Activated CD8-positive, alpha-beta memory T cell treated with anti-CD3 and anti-CD28 coated beads for 24 hours (primary cell): ENCODE data around the gene PLEKHA1.

ENCODE experiments used
- DNase-seq: peaks from one replicate; pipeline ENCODE4 v3.0.0-alpha.2; 2020

PLEKHA1 gene

GRCh38 chr10:122426829-122427228 is 52.3 kb downstream of the PLEKHA1 start:
- DNase-seq = no peak

GRCh38 chr10:122427280-122427679 is 52.8 kb downstream of the PLEKHA1 start:
- no peak for DNase-seq

DNA sequence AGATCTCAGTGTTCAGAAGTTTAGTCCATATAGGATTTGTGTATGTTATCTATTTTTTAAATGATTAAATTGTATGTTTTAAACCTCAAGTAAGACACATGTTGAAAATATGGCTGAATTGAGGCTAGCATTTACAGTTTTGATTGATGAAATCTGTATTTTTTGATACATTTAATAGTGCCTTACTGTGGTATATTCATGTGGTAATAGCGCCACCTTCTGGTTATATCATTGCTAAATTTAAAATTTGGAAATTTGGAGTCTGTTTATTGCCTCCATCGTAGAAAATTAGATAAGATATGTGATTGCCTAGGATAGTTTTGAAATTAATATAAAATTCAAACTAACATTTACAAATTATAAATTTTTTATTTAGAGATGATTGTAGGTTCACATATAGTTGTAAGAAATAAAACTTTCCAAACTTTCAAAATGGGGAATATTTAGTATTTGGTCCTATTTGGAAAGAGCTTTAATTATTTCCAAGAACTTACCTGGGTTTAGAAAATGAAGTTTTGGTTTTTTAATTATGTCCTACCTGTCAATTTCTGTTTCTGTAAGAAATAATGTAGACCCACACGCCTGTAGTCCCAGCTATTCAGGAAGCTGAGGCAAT is 60.8 kb downstream of the PLEKHA1 start:
- no peak for DNase-seq

GRCh38 chr10:122441961-122442360 is 67.5 kb downstream of the PLEKHA1 start:
- no peak for DNase-seq

DNA sequence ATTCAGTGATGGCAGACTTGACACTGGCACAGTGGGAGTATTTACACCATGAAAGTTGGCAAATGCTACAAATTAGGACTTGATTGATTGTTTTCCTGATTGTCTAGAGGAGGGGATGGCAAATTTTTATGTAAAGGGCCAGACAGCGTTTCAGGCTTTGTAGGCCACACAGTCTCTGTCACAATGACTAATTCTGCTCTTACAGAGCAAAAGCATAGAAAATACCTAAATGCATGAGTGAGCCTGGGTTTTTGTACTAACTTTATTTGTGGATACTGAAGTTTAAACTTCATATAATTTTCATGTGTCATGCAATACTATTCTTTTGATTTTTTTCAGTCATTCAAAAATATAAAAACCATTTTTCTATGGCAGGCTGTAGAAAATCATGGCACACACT is 71.0 kb downstream of the PLEKHA1 start:
- DNase-seq = no peak

GRCh38 chr10:122445904-122446303 is 71.4 kb downstream of the PLEKHA1 start:
- no peak for DNase-seq

GRCh38 chr10:122446668-122447423 is 72.3 kb downstream of the PLEKHA1 start:
- DNase-seq = no peak

GRCh38 chr10:122448600-122448999 is 74.1 kb downstream of the PLEKHA1 start:
- no peak for DNase-seq

DNA sequence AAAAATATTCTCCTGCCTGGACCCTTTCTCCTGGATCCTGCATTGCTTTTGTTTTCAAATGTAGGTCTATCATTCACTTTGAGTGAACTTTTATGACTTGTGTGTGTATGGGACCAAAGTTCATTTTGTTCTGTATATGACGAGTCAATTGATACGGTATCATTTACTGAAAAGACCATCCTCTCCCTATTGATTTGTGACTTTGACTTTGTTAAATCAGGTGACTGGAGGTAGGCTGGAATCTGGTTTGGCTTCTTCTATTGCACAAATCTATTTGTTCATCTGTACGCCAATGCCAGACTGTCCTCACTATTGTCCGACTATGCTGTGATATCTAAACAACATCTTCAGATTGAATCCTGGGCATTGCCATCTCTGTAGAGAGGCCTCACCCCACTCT is 74.6 kb downstream of the PLEKHA1 start:
- DNase-seq = no peak

DNA sequence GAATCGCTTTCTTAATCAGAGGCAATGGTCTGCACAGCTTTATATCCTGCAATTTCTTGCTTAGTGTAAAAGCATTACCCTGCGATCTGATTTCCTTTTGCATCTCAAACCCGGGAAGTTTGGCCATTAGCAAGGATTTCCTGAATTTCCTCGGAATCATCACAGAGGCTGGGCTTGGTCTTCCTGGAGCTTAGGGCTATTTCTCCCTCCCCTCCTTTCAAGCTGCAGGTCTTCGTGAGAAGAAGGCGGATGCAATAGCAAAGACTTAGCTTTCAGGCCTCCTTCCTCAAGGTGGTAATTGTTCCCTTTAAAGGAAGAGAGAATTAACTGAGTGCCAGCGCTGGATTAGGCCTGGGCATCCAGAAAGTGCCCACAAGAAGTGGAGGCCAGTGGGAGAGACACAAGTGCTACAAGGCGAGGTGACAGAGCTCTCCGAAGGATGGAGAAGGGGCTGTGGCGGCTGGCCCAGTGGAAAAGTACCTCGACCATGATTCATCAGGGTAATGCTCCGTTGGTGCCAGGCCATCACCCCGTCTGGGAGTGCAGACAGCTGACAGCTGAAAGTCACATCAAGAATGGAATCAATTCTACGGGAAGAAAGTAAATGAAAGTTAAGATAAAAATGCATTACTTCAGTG is 76.0 kb downstream of the PLEKHA1 start:
- no peak for DNase-seq

GRCh38 chr10:122454071-122454470 is 79.6 kb downstream of the PLEKHA1 start:
- DNase-seq = no peak

- DNase-seq = no peak
Measured at GRCh38 chr10:122454603-122455080, 80.1 kb downstream of the PLEKHA1 start, which contains the start of gene ARMS2. Gene ARMS2, plus strand, starts transcription at chr10:122454653. Its CDS starts 75 bp downstream, at chr10:122454728.

DNA sequence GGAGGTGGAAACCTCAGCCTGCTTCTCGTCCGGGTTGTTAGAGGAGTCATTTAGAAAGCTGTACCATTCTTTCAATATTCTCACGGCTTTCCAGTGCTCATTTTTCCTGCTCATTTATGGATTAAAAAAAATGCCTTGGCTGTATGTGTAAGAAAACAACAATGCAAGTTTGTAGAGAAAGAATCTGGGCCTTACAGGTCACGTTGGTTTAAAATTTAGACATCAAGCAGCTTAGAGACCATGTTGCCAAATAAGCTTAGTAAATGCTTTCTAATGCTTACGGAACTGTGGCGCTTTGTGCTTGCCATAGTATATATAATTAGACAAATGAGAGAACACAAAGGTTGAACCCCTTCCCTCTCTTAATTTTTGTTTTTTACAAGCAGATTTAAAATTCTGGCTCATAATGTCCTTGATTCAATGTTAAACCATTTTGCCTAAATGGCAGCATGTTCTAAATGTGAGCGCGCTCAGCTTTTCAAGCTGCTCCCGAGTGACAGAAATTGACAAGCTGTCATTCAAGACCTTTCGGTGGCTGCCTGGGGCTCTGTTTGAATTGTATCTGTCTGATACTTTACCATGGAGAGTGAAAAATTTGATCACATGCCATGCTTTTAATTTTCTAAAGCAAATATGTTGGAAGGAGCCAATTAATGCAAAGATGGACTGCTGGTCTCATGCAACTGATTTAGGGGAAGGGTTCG is 81.0 kb downstream of the PLEKHA1 start:
- DNase-seq = no peak

GRCh38 chr10:122457934-122458333 is 83.4 kb downstream of the PLEKHA1 start:
- no peak for DNase-seq

GRCh38 chr10:122458693-122459092 is 84.2 kb downstream of the PLEKHA1 start:
- DNase-seq = no peak

GRCh38 chr10:122459561-122460273 is 85.2 kb downstream of the PLEKHA1 start:
- no peak for DNase-seq

DNA sequence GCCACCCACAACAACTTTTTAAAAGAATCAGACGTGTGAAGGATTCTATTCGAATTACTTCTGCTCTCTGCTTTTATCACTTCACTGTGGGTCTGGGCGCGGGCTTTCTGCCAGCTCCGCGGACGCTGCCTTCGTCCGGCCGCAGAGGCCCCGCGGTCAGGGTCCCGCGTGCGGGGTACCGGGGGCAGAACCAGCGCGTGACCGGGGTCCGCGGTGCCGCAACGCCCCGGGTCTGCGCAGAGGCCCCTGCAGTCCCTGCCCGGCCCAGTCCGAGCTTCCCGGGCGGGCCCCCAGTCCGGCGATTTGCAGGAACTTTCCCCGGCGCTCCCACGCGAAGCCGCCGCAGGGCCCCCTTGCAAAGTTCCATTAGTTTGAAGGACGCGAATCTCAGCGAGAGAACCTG is 86.4 kb downstream of the PLEKHA1 start:
- no peak for DNase-seq

- no peak for DNase-seq
Measured at GRCh38 chr10:122461367-122461728, 86.8 kb downstream of the PLEKHA1 start, which contains the start of gene HTRA1. Gene HTRA1, plus strand, starts transcription at chr10:122461553. Its CDS starts 100 bp downstream, at chr10:122461653.

GRCh38 chr10:122461729-122462532 is 87.4 kb downstream of the PLEKHA1 start:
- no peak for DNase-seq

DNA sequence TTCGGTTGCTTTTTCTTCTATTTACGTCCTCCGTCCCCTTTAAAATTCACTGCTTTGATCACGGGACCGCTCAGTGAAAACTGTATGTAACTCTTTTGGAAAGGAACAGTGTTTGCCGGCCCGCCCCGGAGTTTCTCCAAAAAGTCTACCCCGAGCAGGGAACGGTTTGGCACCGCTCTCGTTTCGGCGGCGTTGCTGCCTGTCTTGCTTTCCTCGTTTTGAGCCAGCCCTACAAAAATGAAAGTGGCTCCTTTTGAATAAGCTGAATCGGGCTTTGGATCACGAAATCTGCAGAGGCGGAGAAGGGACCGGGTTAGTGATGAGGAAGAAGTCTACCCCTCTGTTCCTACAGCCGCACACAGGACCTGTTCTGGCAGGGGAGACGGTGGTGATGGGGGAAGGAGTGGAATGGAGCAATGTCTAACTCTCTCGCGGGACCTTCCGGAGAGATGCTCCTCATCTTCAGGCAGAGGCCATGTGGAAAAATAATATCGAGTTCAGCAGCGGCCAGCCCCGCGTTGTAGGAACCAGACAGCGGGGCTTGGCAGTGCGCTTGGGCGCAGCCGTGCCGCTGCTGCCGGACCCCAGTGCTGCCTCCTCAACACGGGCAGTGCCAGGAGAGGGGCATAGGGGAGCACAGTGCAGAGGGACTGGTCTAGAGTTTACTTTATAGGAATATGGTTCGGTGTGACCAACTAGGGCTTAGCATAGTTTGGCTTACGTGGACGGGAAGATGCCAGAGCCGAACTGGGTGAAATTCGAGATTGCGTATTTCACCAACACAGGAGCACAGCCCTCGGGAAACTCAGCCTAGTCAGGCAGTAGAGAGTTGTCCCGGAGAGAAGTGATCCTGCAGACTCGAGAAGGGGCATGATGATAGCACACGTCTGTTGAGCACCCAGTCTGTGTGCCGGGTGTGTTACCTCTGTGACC is 88.3 kb downstream of the PLEKHA1 start:
- DNase-seq = no peak
